ENCODE measurements around the gene ZNF529. TPM values are rescaled to one million over a fixed set of nuclear protein-coding genes. Genes with fewer than 3 reads are reported as not detected.

The ZNF529 gene
- total RNA-seq, 1 experiment from 2014 or later: 11.9 TPM

DNA sequence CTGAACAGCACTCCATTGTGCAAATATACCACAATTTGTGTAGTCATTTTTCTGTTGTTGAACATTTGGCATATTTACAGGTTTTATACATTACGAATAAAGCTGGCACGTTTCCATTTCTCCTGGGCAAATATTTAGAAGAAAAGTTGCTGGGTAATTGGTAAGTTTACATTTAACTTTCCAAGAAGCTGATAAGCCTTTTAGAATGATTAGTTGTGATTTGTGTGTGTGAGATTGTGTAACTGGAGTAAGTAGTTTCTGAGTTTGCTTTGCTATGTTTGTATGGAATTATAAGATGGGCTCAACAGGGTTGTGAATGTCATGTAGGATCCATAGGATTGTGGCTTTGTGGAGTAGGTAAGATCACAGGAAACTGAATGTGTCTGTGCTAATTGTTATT is 1.6 kb upstream of the ZNF529 start:
- CTCF ChIA-PET: interaction anchor here (0.5 kb wide), 1 partner anchor 13 kb away, joined by 4 read pairs; no protein-coding TSS in a partner anchor
- Mint-ChIP-seq H3K36me3 (ENCODE audit: insufficient read depth, unreplicated experiment) (peaks cover 71% of the 10 kb centered on the region), H3K4me1 (ENCODE audit: low read depth, unreplicated experiment) (peaks cover 23% of the 10 kb centered on the region), H3K27ac (ENCODE audit: unreplicated experiment) (peak overlapping the region; percentile 92), H3K9me3 (ENCODE audit: low read depth, unreplicated experiment) (peaks cover 7% of the 10 kb centered on the region), H3K4me3 (ENCODE audit: low read depth, unreplicated experiment) (peak overlapping the region; percentile 94), H3K27me3 (ENCODE audit: unreplicated experiment) (no peaks in the 10 kb centered on the region)
- intact Hi-C loops (cut with micrococcal nuclease; ENCODE audit: unreplicated experiment): loop anchor here (5.0 to 10.0 kb wide), 3 partner anchors 47 to 278 kb away; partner anchors contain the start of genes ZNF260, ZNF345 and ZNF567
- TSS peak; percentile 60 for BruUV-seq (replicated peaks)
- TF ChIP-seq, protein P1, sequence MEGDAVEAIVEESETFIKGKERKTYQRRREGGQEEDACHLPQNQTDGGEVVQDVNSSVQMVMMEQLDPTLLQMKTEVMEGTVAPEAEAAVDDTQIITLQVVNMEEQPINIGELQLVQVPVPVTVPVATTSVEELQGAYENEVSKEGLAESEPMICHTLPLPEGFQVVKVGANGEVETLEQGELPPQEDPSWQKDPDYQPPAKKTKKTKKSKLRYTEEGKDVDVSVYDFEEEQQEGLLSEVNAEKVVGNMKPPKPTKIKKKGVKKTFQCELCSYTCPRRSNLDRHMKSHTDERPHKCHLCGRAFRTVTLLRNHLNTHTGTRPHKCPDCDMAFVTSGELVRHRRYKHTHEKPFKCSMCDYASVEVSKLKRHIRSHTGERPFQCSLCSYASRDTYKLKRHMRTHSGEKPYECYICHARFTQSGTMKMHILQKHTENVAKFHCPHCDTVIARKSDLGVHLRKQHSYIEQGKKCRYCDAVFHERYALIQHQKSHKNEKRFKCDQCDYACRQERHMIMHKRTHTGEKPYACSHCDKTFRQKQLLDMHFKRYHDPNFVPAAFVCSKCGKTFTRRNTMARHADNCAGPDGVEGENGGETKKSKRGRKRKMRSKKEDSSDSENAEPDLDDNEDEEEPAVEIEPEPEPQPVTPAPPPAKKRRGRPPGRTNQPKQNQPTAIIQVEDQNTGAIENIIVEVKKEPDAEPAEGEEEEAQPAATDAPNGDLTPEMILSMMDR (IDR thresholded peaks at IDR 0.05; ENCODE audit: unreplicated experiment): no peak
- no peak for DNase-seq

DNA sequence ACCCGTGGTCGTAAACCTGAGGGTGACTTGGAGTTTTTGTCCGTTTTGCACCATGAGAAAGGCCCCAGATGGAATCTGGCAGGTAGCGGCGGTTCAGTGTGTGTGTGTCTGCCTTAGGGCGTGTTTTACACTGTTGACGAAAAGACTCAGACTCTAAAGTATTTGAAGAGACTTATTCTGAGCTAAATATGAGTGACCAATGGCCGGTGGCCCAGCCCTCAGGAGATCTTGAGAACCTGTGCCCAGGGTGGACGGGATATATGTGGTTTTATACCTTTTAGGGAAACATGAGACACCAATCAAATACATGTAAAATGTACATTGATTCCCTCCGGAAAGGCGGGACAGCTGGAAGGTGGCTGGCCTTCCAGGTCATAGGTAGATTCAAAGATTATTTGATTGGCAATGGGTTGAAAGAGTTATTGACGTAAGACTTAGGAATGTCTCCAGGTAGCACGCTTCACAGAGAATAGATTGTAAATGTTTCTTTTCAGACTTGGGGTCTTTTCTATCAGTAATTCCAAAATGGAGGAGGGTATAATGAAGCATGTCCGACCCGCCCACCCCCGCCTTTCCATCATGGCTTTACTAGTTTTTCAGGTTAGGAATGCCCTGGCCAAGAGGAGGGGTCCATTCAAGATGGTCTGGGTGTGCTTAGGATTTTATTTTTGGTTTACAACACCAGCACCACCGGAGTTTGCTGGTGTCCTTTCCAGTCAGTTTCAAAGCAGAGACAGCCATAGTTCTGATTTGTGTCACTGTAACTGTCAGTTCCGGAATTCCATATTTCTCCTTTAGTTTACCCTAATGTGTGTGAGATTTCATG is 1.0 kb upstream of the ZNF529 start:
- Mint-ChIP-seq H3K4me1 (ENCODE audit: low read depth, unreplicated experiment) (peaks cover 23% of the 10 kb centered on the region), H3K4me3 (ENCODE audit: low read depth, unreplicated experiment) (peak overlapping the region; percentile 94), H3K27me3 (ENCODE audit: unreplicated experiment) (no peaks in the 10 kb centered on the region), H3K27ac (ENCODE audit: unreplicated experiment) (peak overlapping the region; percentile 92), H3K9me3 (ENCODE audit: low read depth, unreplicated experiment) (peaks cover 7% of the 10 kb centered on the region), H3K36me3 (ENCODE audit: insufficient read depth, unreplicated experiment) (peaks cover 71% of the 10 kb centered on the region)
- no TSS peak for BruUV-seq (replicated peaks)
- DNase-seq: peak; percentile 28
- CTCF ChIA-PET: interaction anchor here (0.6 to 1.1 kb wide), 2 partner anchors 46 to 168 kb away, joined by 3 read pairs; partner anchors contain the start of gene ZNF260
- intact Hi-C loops (cut with micrococcal nuclease; ENCODE audit: unreplicated experiment): loop anchor here (5.0 to 10.0 kb wide), 3 partner anchors 47 to 278 kb away; partner anchors contain the start of genes ZNF260, ZNF345 and ZNF567
- TF ChIP-seq, protein P1 (IDR thresholded peaks at IDR 0.05; ENCODE audit: unreplicated experiment): no peak

DNA sequence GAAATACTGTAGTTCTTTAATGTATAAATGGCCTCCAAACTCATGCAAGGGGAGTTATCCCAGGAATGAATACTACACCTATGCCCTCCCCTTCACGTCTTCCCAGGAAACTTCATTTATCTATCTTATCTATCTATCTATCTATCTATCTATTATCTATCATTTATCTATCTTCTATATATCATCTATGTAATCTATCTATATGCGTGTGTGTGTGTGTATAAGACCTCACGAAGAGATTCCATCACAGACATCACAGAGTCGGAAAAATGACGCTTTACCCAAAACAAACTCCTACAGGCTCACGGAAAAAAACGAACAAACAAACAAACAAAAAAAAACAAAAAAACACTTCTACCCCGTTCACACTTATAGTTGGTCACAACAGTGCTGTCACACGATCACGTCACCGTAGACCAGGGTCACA is 486 bp downstream of the ZNF529 start:
- no peak for DNase-seq
- no peaks in the 10 kb centered on the region for H3K27me3 Mint-ChIP-seq (ENCODE audit: unreplicated experiment)
- CTCF ChIA-PET: no interaction called here
- H3K9me3 Mint-ChIP-seq (ENCODE audit: low read depth, unreplicated experiment): peaks cover 11% of the 10 kb centered on the region
- intact Hi-C loops (cut with micrococcal nuclease; ENCODE audit: unreplicated experiment): loop anchor here (5.0 to 10.0 kb wide), 3 partner anchors 45 to 280 kb away; partner anchors contain the start of genes ZNF260, ZNF345 and ZNF567
- H3K4me1 Mint-ChIP-seq (ENCODE audit: low read depth, unreplicated experiment): peaks cover 23% of the 10 kb centered on the region
- TSS peak; percentile 68 for BruUV-seq (replicated peaks)
- H3K27ac Mint-ChIP-seq (ENCODE audit: unreplicated experiment): peak overlapping the region; percentile 92
- TF ChIP-seq, protein P1 (IDR thresholded peaks at IDR 0.05; ENCODE audit: unreplicated experiment): no peak
- H3K4me3 Mint-ChIP-seq (ENCODE audit: low read depth, unreplicated experiment): peak overlapping the region; percentile 94
- peaks cover 63% of the 10 kb centered on the region for H3K36me3 Mint-ChIP-seq (ENCODE audit: insufficient read depth, unreplicated experiment)

DNA sequence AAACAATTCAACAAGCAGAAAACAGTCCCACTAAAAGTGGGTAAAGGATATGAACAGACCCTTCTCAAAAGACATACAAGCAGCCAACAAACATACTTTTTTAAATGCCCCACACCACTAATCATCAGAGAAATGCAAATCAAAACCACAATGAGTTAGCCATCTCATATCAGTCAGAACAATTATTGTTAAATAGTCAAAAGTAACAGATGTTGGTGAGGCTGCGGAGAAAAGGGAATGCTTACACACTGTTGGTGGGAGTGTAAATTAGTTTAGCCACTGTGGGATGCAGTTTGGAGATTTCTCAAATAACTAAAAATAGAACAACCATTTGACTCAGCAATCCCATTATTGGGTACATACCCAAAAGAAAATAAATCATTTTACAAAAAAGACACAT is 8.7 kb downstream of the ZNF529 start:
- Mint-ChIP-seq H3K4me3 (ENCODE audit: low read depth, unreplicated experiment) (no peak overlapping the region), H3K4me1 (ENCODE audit: low read depth, unreplicated experiment) (no peaks in the 10 kb centered on the region), H3K27ac (ENCODE audit: unreplicated experiment) (no peak overlapping the region), H3K36me3 (ENCODE audit: insufficient read depth, unreplicated experiment) (peaks cover 17% of the 10 kb centered on the region), H3K27me3 (ENCODE audit: unreplicated experiment) (no peaks in the 10 kb centered on the region), H3K9me3 (ENCODE audit: low read depth, unreplicated experiment) (peaks cover 10% of the 10 kb centered on the region)
- TF ChIP-seq, protein P1 (IDR thresholded peaks at IDR 0.05; ENCODE audit: unreplicated experiment): no peak
- intact Hi-C loops (cut with micrococcal nuclease; ENCODE audit: unreplicated experiment): no loop called here
- CTCF ChIA-PET: no interaction called here
- no peak for DNase-seq
- BruUV-seq (replicated peaks): no TSS peak

Data from Calu3 (cell line).